SK-N-SH treated with all-trans-retinoic acid at 6 μM for 48 hours (cell line): Measurements from ENCODE around the gene CGB8.
A peak's percentile ranks its signal among the peaks of the same experiment; 100 is the strongest.

Source experiments
- ATAC-seq: fragments of 200-7000 bp; cut with Tn5 transposase; 3 replicates; pipeline ENCODE4 v1.9.1; 2020; ENCODE audit warnings: mild to moderate bottlenecking, moderate library complexity
- ARNTL ChIP-seq: fragments of 450-650 bp; formaldehyde crosslinking; IDR thresholded peaks from 2 replicates; pipeline ENCODE4 v1.5.0; 2020; ENCODE audit warnings: low read depth, mild to moderate bottlenecking, moderate library complexity, borderline replicate concordance
- BACH2 ChIP-seq: fragments of 250-450 bp; sonication (Bioruptor Pico); IDR thresholded peaks from 2 replicates; pipeline ENCODE4 v1.9.0; 2021; ENCODE audit warnings: mild to moderate bottlenecking, borderline replicate concordance
- CREB5 ChIP-seq: fragments of 250-450 bp; sonication (Bioruptor Pico); IDR thresholded peaks from 2 replicates; pipeline ENCODE4 v1.5.1; 2020; ENCODE audit warnings: low read depth, mild to moderate bottlenecking, moderate library complexity
- CSDC2 ChIP-seq: fragments of 250-450 bp; sonication (Bioruptor Pico); IDR thresholded peaks from 2 replicates; pipeline ENCODE4 v1.5.0; 2020; ENCODE audit warnings: mild to moderate bottlenecking, moderate library complexity
- CSRNP3 ChIP-seq: fragments of 250-450 bp; sonication (Bioruptor Pico); IDR thresholded peaks from 2 replicates; pipeline ENCODE4 v1.5.1; 2021; ENCODE audit warnings: mild to moderate bottlenecking, moderate library complexity
- GLIS3 ChIP-seq: fragments of 250-450 bp; sonication (Bioruptor Pico); IDR thresholded peaks from 2 replicates; pipeline ENCODE4 v1.5.0; 2020; ENCODE audit warnings: mild to moderate bottlenecking, moderate library complexity
- OSR1 ChIP-seq: fragments of 250-450 bp; sonication (Bioruptor Pico); IDR thresholded peaks from 2 replicates; pipeline ENCODE4 v1.8.0; 2022; ENCODE audit warnings: moderate library complexity, mild to moderate bottlenecking, inconsistent platforms
- PPARA ChIP-seq: fragments of 250-450 bp; sonication (Bioruptor Pico); IDR thresholded peaks from 2 replicates; pipeline ENCODE4 v1.5.0; 2020; ENCODE audit warnings: mild to moderate bottlenecking, borderline replicate concordance
- RARB ChIP-seq: fragments of 250-450 bp; sonication (Bioruptor Pico); IDR thresholded peaks from 2 replicates; pipeline ENCODE4 v1.8.0; 2021; ENCODE audit warnings: mild to moderate bottlenecking, moderate library complexity
- TOX ChIP-seq: fragments of 250-450 bp; sonication (Bioruptor Pico); IDR thresholded peaks from 2 replicates; pipeline ENCODE4 v1.8.0; 2021; ENCODE audit warnings: mild to moderate bottlenecking, moderate library complexity, borderline replicate concordance
- TSHZ2 ChIP-seq: fragments of 250-450 bp; sonication (Bioruptor Pico); IDR thresholded peaks from 2 replicates; pipeline ENCODE4 v1.5.0; 2020; ENCODE audit warnings: mild to moderate bottlenecking, moderate library complexity
- ZFP3 ChIP-seq: fragments of 250-450 bp; sonication (Bioruptor Pico); IDR thresholded peaks from 2 replicates; pipeline ENCODE4 v1.5.0; 2020; ENCODE audit warnings: mild to moderate bottlenecking, moderate library complexity
- ZFP30 ChIP-seq: fragments of 450-650 bp; formaldehyde crosslinking; IDR thresholded peaks from 2 replicates; pipeline ENCODE4 v1.5.0; 2022; ENCODE audit warnings: mild to moderate bottlenecking, moderate library complexity
- ZNF565 ChIP-seq: fragments of 450-650 bp; formaldehyde crosslinking; conservative IDR thresholded peaks from 2 replicates; pipeline ENCODE4 v1.5.0; 2020; ENCODE audit warnings: low read depth, mild to moderate bottlenecking, moderate library complexity
- ZNF70 ChIP-seq: fragments of 450-650 bp; formaldehyde crosslinking; IDR thresholded peaks from 2 replicates; pipeline ENCODE4 v1.5.0; 2020; ENCODE audit warnings: mild to moderate bottlenecking, moderate library complexity
- ZNF8 ChIP-seq: fragments of 450-650 bp; formaldehyde crosslinking; IDR thresholded peaks from 2 replicates; pipeline ENCODE4 v1.5.0; 2020; ENCODE audit warnings: mild to moderate bottlenecking, moderate library complexity

CGB8 gene

GRCh38 chr19:49020931-49021895 lies 27.7 kb downstream of the CGB8 start:
- ATAC-seq, result no peak
- TF ChIP-seq ZNF70 (CRISPR knock-in tag) (no peak), OSR1 (no peak), ZNF8 (CRISPR knock-in tag) (no peak)

- TF ChIP-seq ZNF8 (CRISPR knock-in tag) (no peak), ZNF70 (CRISPR knock-in tag) (no peak), RARB (CRISPR knock-in tag) (no peak), OSR1 (no peak), ARNTL (CRISPR knock-in tag) (no peak), TSHZ2 (CRISPR knock-in tag) (no peak), TOX (CRISPR knock-in tag) (no peak), CREB5 (CRISPR knock-in tag) (no peak), PPARA (CRISPR knock-in tag) (no peak), BACH2 (CRISPR knock-in tag) (no peak), CSDC2 (CRISPR knock-in tag) (no peak), ZFP30 (CRISPR knock-in tag) (no peak)
- no peak for ATAC-seq
Measured at GRCh38 chr19:49020342-49020741, 28.6 kb downstream of the CGB8 start.

- peak; percentile 42 for ATAC-seq
- TF ChIP-seq CSRNP3, result no peak
- no peak for TF ChIP-seq ZNF565
- no peak for TF ChIP-seq GLIS3 (CRISPR knock-in tag)
- no peak for TF ChIP-seq TSHZ2 (CRISPR knock-in tag)
- no peak for TF ChIP-seq ZFP3
- TF ChIP-seq PPARA (CRISPR knock-in tag), result no peak
- TF ChIP-seq CSDC2 (CRISPR knock-in tag), result no peak
Measured at GRCh38 chr19:49019242-49019932, 29.5 kb downstream of the CGB8 start.

- ATAC-seq, result peak; percentile 9
Measured at GRCh38 chr19:49018388-49019241, 30.3 kb downstream of the CGB8 start.
